ENCODE data around the gene ORM1. TPM values are rescaled to one million over a fixed set of nuclear protein-coding genes. Genes with fewer than 3 reads are reported as not detected.

Gene ORM1
- total and polyA plus RNA-seq, 4 donors, result 1,297 to 69,591 (median 37,095) TPM

DNA sequence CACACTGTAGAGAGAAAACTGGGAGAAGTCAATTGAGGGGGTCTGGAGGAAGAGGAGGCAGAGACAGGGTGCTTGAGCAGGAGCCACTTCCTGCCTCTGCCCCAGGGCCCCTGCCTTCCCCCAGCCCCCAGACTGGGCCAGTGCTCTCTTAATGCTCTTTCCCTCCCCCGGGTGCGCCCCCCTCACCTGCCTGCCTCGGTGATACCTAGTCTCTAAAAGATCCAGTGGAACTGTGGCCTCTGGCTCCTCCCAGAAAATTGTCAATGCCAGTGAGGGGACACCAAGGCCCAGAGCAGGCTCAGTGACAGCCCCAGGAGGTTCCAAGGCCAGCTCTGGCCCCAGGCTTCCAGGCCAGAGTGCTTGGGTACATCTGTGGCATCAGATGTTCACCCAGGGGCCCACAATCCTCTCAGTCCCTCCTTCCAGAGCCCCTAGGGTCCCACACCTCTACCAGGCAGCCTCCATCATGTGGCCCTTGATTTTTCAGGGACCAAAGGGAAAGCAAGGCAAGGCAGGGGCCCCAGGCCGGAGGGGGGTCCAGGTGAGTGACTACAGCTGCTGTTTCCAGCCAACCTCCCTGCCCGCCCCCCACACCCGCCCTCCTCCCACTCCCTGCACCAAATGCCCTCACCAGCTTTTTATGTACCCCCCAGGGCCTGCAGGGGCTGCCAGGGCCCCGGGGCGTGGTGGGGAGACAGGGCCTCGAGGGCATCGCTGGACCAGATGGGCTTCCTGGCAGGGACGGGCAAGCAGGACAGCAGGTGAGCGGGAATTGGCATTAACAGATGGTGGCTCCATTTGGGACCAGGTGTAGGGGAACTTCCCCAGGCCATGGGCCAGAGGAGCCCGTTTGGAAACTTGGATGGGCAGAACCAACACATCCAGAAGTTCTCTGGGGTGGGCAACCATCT, 33.1 kb upstream of the ORM1 start (continued):
- TF ChIP-seq HNF4G (IDR thresholded peaks at IDR 0.05), result no peak
- TF ChIP-seq HNF4A (conservative IDR thresholded peaks at IDR 0.05), result no peak
- TF ChIP-seq GABPA (IDR thresholded peaks at IDR 0.05 in 1 of 2, conservative IDR thresholded peaks at IDR 0.05 in 1 of 2), result no peak
- no peak for TF ChIP-seq NR2F2 (IDR thresholded peaks at IDR 0.05)
- no peak for TF ChIP-seq TAF1 (conservative IDR thresholded peaks at IDR 0.05)
- TF ChIP-seq, protein P1, sequence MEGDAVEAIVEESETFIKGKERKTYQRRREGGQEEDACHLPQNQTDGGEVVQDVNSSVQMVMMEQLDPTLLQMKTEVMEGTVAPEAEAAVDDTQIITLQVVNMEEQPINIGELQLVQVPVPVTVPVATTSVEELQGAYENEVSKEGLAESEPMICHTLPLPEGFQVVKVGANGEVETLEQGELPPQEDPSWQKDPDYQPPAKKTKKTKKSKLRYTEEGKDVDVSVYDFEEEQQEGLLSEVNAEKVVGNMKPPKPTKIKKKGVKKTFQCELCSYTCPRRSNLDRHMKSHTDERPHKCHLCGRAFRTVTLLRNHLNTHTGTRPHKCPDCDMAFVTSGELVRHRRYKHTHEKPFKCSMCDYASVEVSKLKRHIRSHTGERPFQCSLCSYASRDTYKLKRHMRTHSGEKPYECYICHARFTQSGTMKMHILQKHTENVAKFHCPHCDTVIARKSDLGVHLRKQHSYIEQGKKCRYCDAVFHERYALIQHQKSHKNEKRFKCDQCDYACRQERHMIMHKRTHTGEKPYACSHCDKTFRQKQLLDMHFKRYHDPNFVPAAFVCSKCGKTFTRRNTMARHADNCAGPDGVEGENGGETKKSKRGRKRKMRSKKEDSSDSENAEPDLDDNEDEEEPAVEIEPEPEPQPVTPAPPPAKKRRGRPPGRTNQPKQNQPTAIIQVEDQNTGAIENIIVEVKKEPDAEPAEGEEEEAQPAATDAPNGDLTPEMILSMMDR (IDR thresholded peaks at IDR 0.05; ENCODE audit: low read depth, low read length, missing input control), result no peak
- TF ChIP-seq, protein P2, sequence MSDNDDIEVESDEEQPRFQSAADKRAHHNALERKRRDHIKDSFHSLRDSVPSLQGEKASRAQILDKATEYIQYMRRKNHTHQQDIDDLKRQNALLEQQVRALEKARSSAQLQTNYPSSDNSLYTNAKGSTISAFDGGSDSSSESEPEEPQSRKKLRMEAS (IDR thresholded peaks at IDR 0.05), result no peak

DNA sequence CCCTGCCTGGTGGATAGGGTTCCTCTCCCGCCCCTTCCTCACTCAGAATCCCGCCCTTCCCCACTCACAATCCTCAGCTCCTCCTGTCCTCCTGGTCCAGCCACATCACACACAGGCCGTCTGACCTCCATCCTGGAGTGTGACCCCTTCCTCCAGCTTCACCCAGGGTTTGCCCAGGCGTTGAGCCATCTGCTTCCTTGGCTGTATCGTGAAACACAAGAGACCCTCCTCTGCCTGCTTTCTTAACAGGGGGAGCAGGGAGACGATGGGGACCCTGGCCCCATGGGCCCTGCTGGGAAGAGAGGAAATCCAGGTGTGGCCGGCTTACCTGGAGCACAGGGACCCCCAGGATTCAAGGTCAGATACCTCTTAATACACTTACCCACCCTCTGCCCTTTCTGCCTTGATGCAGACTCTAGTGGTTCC, 32.3 kb upstream of the ORM1 start:
- Histone ChIP-seq H3K9me3 (ENCODE audit: control insufficient read depth in 4 of 4, low read length in 3 of 4) (peaks cover 0 to 7% (median 3%) of the 10 kb centered on the region in 4 donors), H3K27ac (ENCODE audit: low read depth in 1 of 2, low read length in 2 of 2) (no peak overlapping the region), H3K27me3 (ENCODE audit: control insufficient read depth in 4 of 4, insufficient read depth in 4 of 4, low read length in 3 of 4) (no peaks in the 10 kb centered on the region), H3K4me1 (ENCODE audit: control insufficient read depth in 4 of 4, insufficient read depth in 4 of 4, low read length in 3 of 4) (no peaks in the 10 kb centered on the region), H3K9ac (ENCODE audit: low read depth in 1 of 2, low read length in 2 of 2) (no peak overlapping the region), H3K4me3 (ENCODE audit: low read depth in 1 of 3, low read length in 3 of 3) (no peak overlapping the region), H3K36me3 (ENCODE audit: control insufficient read depth in 4 of 4, insufficient read depth in 3 of 4, low read depth in 1 of 4, low read length in 3 of 4) (peaks cover 0 to 37% (median 25%) of the 10 kb centered on the region in 4 donors)
- WGBS, result 68% methylated on average over 7 of the region's 7 CpGs
- no peak for DNase-seq (ENCODE audit: low spot score)
- TF ChIP-seq JUND (IDR thresholded peaks at IDR 0.05), result no peak
- no peak for TF ChIP-seq NR2F2 (IDR thresholded peaks at IDR 0.05)
- TF ChIP-seq, protein P3, sequence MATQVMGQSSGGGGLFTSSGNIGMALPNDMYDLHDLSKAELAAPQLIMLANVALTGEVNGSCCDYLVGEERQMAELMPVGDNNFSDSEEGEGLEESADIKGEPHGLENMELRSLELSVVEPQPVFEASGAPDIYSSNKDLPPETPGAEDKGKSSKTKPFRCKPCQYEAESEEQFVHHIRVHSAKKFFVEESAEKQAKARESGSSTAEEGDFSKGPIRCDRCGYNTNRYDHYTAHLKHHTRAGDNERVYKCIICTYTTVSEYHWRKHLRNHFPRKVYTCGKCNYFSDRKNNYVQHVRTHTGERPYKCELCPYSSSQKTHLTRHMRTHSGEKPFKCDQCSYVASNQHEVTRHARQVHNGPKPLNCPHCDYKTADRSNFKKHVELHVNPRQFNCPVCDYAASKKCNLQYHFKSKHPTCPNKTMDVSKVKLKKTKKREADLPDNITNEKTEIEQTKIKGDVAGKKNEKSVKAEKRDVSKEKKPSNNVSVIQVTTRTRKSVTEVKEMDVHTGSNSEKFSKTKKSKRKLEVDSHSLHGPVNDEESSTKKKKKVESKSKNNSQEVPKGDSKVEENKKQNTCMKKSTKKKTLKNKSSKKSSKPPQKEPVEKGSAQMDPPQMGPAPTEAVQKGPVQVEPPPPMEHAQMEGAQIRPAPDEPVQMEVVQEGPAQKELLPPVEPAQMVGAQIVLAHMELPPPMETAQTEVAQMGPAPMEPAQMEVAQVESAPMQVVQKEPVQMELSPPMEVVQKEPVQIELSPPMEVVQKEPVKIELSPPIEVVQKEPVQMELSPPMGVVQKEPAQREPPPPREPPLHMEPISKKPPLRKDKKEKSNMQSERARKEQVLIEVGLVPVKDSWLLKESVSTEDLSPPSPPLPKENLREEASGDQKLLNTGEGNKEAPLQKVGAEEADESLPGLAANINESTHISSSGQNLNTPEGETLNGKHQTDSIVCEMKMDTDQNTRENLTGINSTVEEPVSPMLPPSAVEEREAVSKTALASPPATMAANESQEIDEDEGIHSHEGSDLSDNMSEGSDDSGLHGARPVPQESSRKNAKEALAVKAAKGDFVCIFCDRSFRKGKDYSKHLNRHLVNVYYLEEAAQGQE (IDR thresholded peaks at IDR 0.05), result no peak
- TF ChIP-seq HNF4A (conservative IDR thresholded peaks at IDR 0.05), result no peak
- no peak for TF ChIP-seq HNF4G (IDR thresholded peaks at IDR 0.05)
- no peak for TF ChIP-seq FOXA1 (IDR thresholded peaks at IDR 0.05)
- no peak for TF ChIP-seq EGR1 (IDR thresholded peaks at IDR 0.05; ENCODE audit: low read depth in 2 of 2)
- TF ChIP-seq YY1 (IDR thresholded peaks at IDR 0.05), result no peak
- no peak for TF ChIP-seq RXRA (IDR thresholded peaks at IDR 0.05)
- TF ChIP-seq, protein P4, sequence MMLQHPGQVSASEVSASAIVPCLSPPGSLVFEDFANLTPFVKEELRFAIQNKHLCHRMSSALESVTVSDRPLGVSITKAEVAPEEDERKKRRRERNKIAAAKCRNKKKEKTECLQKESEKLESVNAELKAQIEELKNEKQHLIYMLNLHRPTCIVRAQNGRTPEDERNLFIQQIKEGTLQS (IDR thresholded peaks at IDR 0.05), result no peak
- TF ChIP-seq, protein P1 (IDR thresholded peaks at IDR 0.05; ENCODE audit: low read depth, low read length, missing input control), result no peak
- TF ChIP-seq GABPA (IDR thresholded peaks at IDR 0.05 in 1 of 2, conservative IDR thresholded peaks at IDR 0.05 in 1 of 2), result no peak
- TF ChIP-seq RAD21 (IDR thresholded peaks at IDR 0.05), result no peak
- no peak for TF ChIP-seq SP1 (IDR thresholded peaks at IDR 0.05)
- no peak for TF ChIP-seq FOXA2 (IDR thresholded peaks at IDR 0.05)
- TF ChIP-seq, protein P2 (IDR thresholded peaks at IDR 0.05), result no peak
- TF ChIP-seq, protein P5, sequence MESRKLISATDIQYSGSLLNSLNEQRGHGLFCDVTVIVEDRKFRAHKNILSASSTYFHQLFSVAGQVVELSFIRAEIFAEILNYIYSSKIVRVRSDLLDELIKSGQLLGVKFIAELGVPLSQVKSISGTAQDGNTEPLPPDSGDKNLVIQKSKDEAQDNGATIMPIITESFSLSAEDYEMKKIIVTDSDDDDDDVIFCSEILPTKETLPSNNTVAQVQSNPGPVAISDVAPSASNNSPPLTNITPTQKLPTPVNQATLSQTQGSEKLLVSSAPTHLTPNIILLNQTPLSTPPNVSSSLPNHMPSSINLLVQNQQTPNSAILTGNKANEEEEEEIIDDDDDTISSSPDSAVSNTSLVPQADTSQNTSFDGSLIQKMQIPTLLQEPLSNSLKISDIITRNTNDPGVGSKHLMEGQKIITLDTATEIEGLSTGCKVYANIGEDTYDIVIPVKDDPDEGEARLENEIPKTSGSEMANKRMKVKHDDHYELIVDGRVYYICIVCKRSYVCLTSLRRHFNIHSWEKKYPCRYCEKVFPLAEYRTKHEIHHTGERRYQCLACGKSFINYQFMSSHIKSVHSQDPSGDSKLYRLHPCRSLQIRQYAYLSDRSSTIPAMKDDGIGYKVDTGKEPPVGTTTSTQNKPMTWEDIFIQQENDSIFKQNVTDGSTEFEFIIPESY (IDR thresholded peaks at IDR 0.05), result no peak

All from liver (tissue), 9 donors.